AG10803 (cell line): ENCODE measurements around the gene EXOC4.
A peak's percentile ranks its signal among the peaks of the same experiment; 100 is the strongest.

Source experiments
- DNase-seq: peaks from one replicate; pipeline ENCODE4 v3.0.0; 2010; ENCODE audit warnings: low read depth
- H3K4me3 ChIP-seq: 2 replicates; pipeline ENCODE4 v1.5.1; 2011; ENCODE audit warnings: mild to moderate bottlenecking, low read length, control low read depth
- TF ChIP-seq, protein P1 (sequence below): conservative IDR thresholded peaks from 2 replicates; pipeline ENCODE4 v1.5.1; 2011; ENCODE audit warnings: mild to moderate bottlenecking, low read length, control low read depth, inconsistent platforms

The EXOC4 gene

DNA sequence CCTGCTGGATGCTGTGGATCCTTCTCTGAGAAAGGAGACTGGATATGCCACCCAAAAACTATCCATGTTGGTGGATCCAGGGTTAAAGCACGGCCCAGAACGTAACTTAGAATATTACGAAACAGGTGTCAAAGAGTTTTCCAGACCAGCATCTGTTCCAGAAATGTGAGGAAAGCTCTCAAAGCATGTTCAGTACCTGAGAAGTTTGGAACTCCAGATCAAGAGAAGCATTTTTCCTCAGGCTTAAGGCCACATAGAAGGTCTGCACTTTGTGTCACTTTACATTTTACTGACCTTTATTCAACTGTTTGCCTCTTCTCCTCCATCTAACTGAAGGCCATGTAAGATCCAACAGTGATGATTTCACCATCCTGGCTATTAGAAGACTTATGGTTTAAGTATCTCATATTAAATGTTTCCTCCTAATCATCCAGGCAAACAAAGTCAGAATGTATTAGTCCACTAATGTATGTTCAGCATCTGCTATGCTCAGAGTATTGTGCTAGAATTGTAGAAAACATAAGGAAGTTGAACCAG lies 533.6 kb downstream of the EXOC4 start:
- no peak for DNase-seq
- H3K4me3 ChIP-seq, result no peak overlapping the region
- TF ChIP-seq, protein P1, sequence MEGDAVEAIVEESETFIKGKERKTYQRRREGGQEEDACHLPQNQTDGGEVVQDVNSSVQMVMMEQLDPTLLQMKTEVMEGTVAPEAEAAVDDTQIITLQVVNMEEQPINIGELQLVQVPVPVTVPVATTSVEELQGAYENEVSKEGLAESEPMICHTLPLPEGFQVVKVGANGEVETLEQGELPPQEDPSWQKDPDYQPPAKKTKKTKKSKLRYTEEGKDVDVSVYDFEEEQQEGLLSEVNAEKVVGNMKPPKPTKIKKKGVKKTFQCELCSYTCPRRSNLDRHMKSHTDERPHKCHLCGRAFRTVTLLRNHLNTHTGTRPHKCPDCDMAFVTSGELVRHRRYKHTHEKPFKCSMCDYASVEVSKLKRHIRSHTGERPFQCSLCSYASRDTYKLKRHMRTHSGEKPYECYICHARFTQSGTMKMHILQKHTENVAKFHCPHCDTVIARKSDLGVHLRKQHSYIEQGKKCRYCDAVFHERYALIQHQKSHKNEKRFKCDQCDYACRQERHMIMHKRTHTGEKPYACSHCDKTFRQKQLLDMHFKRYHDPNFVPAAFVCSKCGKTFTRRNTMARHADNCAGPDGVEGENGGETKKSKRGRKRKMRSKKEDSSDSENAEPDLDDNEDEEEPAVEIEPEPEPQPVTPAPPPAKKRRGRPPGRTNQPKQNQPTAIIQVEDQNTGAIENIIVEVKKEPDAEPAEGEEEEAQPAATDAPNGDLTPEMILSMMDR, result no peak

DNA sequence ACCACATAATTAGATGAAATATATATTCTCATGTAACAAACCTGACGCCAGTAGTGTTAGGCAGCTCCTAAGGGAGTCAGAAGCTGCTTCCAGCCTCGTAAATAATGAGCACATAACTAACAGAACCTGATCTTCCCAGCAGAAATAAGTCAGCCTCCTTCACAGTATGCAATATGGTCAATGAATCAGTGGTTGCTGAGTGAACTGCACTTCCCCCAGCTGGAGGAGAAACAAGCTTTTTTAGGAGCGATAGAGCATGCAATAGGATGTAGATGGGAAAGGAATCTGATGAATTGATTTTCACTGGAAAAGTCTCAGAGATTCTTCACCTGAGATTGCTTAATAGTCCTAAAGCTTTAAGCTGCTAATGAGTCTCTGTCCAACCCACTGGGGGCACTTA lies 537.1 kb downstream of the EXOC4 start:
- peak; percentile 64 for DNase-seq
- TF ChIP-seq, protein P1, result 0 out of 2 replicates have a peak, but pooled peaks have one; percentile 18

DNA sequence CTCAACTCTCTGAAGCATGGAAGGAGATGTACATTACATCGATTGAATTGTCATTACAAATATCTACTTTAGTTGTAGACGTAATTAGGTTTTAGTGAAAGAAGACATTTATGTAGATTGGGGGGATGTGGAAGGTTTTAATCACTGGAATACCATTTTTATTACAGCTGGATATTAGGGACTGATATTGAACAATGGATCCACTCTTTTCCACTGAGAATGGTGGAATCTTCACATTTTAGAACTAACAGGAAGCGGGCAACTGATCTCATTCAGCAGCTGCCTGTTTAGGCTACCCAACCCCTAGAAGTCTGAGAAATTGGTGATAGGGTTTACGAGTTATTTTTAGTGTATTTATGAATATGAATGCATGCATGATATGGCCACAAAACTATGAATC lies 538.0 kb downstream of the EXOC4 start:
- DNase-seq, result no peak
- TF ChIP-seq, protein P1, result no peak
- H3K4me3 ChIP-seq, result no peak overlapping the region

More for the DNA sequence above, 537.1 kb downstream of the EXOC4 start:
- no peak overlapping the region for H3K4me3 ChIP-seq

DNA sequence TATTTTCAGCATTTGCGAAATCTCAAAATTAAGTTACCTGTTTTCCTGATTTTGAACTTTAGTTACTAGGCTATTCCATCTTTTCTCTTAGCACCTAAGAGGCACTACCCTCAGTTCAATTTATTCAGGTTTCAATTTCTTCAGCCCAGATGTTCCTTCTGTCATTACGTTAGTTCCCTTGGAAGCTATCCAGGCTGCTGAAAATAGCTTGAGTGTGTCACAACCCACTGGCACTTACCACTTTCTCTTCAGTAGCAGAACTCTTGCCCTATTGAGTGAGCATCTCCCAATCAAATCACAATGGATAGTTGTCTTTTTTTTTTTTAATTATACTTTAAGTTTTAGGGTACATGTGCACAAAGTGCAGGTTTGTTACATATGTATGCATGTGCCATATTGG lies 541.6 kb downstream of the EXOC4 start:
- DNase-seq, result peak; percentile 73
- TF ChIP-seq, protein P1, result no peak
- no peak overlapping the region for H3K4me3 ChIP-seq

DNA sequence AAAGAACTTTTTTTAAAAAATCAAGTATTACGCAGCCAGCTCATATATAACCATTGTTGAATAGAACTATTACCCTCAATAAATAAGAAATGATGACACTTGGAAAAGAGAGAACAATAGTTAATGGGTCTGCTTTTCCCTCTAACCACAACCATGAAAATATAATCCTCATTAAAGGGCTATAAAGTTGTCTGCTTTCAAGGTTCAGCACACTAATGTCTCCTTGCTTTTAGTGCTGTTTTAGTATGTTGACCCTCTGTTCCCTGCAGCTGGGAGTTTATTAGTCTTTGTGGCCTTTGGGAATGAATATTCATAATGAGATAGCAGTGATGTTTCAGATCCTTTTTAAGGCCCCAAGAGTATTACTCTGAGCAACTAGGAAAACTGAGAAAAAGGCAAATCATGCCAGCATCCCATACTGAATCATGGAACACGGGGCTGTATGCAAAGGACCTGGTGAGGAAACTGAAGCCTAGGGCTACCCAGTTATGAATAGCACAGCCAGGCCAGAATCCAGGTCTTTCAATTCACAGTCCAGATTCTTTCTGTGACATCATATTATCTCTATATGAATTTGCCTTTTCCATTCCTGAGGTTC lies 542.3 kb downstream of the EXOC4 start:
- TF ChIP-seq, protein P1, result no peak
- DNase-seq, result no peak
- no peak overlapping the region for H3K4me3 ChIP-seq

DNA sequence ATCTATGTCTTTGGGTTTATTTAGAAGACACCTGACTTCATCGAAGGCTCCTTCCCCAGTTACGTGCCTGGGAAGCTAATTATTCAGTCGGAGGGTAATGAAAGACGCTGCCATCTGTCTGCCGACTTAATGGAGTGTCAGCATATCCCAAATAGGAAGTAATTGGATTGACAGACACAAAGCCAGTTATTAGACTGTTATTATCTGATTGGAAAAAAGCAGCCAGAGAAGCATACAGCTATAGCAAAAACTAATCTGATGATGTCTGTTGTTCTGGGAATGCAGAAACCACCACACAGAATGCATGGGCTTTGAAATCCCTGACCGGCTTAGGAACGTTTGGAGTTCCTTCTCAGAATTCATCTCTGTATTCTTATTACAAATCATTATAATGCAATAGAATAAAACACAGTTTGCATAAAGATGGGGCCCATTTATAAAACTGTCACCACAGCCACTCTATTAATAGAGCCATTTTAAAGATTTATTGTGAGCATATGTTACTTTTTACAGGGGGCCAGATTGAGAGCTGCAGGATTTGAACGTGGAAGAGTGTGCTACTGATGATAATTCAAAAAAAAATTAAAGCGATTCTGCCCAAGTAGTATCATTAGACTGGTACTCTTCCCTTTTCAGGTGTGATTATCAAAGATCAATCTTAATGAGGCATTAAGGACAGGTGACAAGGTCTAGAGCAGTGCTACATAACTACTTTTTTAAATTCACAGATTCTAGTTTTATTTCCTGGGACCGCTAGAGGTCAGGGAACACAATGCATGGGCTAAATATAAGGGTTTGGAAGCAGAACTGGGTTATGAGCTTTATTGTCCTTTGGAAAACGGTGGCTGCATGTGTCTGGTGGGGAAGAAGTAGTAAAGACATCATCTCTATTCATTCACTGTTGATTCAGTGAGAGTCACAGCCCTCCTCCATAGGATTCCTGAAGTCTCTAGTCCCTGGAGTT lies 544.2 kb downstream of the EXOC4 start:
- no peak for DNase-seq

More for the DNA sequence above, 544.2 kb downstream of the EXOC4 start:
- TF ChIP-seq, protein P1, result no peak
- H3K4me3 ChIP-seq, result no peak overlapping the region
